Activated T-helper 17 cell treated with anti-CD3 and anti-CD28 coated beads, Interleukin-2, amount 50 U/mL, for 72 hours (primary cell): ENCODE results near the gene PAX1. TPM values are rescaled to one million over a fixed set of nuclear protein-coding genes. Genes with fewer than 3 reads are reported as not detected.

Source experiments
- ATAC-seq: fragments of 150-1000 bp; cut with Tn5 transposase; replicated peaks from 2 replicates; pipeline ENCODE4 v1.10.0; 2021; ENCODE audit warnings: mild to moderate bottlenecking, moderate library complexity
- H3K27ac Mint-ChIP-seq: one replicate; pipeline ENCODE4 v1.8.0; 2022; ENCODE audit warnings: mixed read lengths
- H3K27me3 Mint-ChIP-seq: one replicate; pipeline ENCODE4 v1.8.0; 2022; ENCODE audit warnings: mixed read lengths
- H3K36me3 Mint-ChIP-seq: one replicate; pipeline ENCODE4 v1.8.0; 2022; ENCODE audit warnings: low read depth, mild to moderate bottlenecking, mixed read lengths
- H3K4me1 Mint-ChIP-seq: one replicate; pipeline ENCODE4 v1.8.0; 2022; ENCODE audit warnings: mixed read lengths
- H3K4me3 Mint-ChIP-seq: one replicate; pipeline ENCODE4 v1.8.0; 2022; ENCODE audit warnings: mild to moderate bottlenecking, mixed read lengths
- H3K9me3 Mint-ChIP-seq: one replicate; pipeline ENCODE4 v1.8.0; 2022; ENCODE audit warnings: mixed read lengths
- total RNA-seq, 2 donors: library from RNA; stranded (reverse); gene quantifications; one replicate each; pipeline ENCODE4 v1.2.3, GENCODE V29; 2022

PAX1 gene
- total RNA-seq, 2 donors from 2014 or later: not detected

DNA sequence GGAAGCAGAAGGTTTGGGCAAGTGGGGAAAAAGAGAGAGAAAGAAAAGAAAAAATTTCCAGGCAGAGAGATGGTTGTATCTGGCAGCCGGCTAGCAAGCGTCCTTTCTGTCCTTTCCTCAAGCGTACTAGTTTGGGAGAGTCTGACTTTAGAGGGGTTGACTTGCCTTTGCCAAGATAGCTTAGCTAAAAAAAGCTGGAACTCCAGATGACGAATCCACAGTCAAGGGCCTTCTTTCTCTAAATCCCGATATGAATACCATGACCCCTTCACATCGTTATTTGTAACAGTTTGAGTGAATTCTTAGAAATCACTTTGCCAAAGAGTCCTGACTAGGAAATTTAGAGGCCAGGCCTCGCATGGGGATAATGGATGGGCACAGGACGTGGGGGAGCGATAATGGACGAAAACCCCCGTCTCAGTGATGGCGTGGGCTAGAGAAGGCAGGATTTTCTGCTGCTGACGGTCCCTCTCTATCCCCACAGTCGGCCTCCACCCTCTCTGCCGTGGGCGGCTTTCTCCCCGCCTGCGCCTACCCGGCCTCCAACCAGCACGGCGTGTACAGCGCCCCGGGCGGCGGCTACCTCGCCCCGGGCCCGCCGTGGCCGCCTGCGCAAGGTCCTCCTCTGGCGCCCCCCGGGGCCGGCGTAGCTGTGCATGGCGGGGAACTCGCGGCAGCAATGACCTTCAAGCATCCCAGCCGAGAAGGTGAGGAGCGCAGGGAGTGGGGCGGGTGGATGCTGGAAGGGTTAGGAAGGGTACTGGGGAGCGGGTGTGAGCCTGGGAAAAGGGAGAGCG, 3.5 kb downstream of the PAX1 start:
- no peak for ATAC-seq
- Mint-ChIP-seq H3K27me3 (peaks cover 43% of the 10 kb centered on the region), H3K9me3 (no peaks in the 10 kb centered on the region), H3K4me3 (no peak overlapping the region), H3K36me3 (peaks cover 5% of the 10 kb centered on the region), H3K27ac (no peak overlapping the region), H3K4me1 (no peaks in the 10 kb centered on the region)

DNA sequence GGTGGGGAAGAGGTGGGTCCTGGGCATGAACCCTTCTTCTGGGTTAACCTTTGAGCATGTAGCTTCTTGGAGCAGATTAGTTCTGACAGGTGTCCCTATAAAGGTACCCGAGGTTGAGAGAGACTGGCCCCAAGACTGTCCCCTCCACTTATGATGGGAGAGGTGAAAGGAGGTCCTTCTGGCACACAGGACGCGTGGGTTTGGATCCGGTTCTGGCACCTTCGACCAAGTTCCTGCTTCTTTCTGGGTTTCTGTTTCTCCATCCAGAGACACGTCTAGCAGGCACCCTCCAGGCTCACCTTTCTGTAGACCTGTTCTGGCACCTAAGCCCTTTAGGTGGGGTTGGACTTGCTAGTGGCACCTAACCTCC, 4.1 kb downstream of the PAX1 start:
- Mint-ChIP-seq H3K27ac (no peak overlapping the region), H3K36me3 (peaks cover 5% of the 10 kb centered on the region), H3K9me3 (no peaks in the 10 kb centered on the region), H3K4me3 (no peak overlapping the region), H3K27me3 (peaks cover 40% of the 10 kb centered on the region), H3K4me1 (no peaks in the 10 kb centered on the region)
- ATAC-seq: no peak

DNA sequence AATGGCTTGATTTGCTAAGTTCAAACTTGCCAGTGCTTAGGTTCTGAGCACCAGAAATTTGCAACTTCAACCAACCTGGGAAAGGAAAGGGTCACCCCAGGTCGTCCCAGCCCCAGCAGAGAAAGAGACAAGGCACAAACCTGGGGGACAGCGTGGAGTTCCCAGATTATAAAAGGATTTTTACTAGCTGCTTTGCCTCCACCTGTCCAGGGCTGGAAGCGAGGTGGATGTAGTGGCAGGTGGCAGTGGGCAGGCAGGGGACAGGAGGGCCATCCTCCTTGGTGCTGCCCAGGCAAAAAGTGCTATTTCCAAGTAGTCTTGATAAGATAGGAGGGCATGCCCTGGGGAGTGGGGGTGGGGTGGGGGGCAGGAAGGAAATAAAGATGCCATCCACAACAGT, 4.9 kb downstream of the PAX1 start:
- Mint-ChIP-seq H3K9me3 (no peaks in the 10 kb centered on the region), H3K27ac (no peak overlapping the region), H3K27me3 (peaks cover 39% of the 10 kb centered on the region), H3K4me3 (no peak overlapping the region), H3K36me3 (peaks cover 5% of the 10 kb centered on the region), H3K4me1 (peaks cover 6% of the 10 kb centered on the region)
- no peak for ATAC-seq

DNA sequence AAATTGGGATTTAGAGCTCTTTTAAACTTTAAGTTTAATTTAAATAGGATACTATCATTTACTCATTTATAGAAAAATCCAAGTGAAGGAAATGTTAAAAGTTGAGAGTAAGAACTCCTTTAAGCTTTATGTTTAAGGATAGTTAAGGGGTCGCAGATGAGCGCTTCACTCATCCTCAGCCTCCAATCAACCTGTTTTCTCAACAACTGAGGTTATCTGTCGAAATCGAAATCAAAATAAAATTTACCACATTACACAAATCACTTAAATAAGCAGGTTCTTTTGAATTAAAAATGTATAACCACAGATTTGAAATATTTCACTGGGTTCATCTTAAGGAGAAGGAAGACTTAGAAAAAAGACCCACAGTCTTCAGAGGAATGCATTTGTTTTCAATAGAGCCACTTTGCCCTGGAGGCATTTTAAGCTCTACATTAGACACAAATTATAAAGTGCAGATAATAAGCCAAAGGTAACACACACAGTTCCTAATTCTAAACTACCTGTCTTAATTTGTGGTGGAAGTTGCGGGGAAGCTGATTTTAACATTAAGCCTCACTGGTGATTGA, 5.5 kb downstream of the PAX1 start:
- Mint-ChIP-seq H3K27me3 (peaks cover 42% of the 10 kb centered on the region), H3K36me3 (peaks cover 5% of the 10 kb centered on the region), H3K4me3 (no peak overlapping the region), H3K4me1 (peaks cover 6% of the 10 kb centered on the region), H3K9me3 (no peaks in the 10 kb centered on the region), H3K27ac (no peak overlapping the region)
- no peak for ATAC-seq

DNA sequence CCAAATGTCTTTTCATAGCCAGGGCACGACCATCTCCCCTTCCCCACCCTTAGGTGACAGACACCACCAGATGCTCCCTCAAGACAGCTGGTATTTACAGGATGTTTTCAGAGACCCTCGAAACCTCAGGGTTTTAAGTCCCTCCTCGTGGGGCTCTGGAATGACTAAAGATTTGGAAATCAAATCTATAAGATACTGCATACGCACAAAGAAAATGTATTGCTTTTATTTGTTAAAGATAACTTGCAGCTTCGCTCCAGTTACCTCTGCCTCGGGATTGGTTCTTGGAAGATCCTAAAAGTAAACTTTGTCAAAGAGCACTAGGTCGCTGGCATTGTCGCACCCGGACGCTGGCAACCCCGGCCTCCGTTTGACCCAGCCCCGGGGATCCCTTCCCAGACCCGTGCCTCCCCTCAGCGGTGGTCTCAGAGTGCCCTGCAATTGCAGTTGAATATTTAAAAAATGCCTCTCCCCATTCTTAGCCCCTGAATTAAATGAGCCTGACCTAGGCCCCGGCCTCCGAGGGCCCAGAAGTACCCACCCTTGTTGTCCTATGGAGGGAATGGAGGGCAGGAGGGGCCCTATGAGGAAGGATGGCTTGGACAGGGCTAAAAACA, 7.1 kb downstream of the PAX1 start:
- Mint-ChIP-seq H3K27ac (no peak overlapping the region), H3K4me1 (peaks cover 6% of the 10 kb centered on the region), H3K36me3 (peaks cover under 1% of the 10 kb centered on the region), H3K27me3 (peaks cover 49% of the 10 kb centered on the region), H3K9me3 (no peaks in the 10 kb centered on the region), H3K4me3 (no peak overlapping the region)
- no peak for ATAC-seq

DNA sequence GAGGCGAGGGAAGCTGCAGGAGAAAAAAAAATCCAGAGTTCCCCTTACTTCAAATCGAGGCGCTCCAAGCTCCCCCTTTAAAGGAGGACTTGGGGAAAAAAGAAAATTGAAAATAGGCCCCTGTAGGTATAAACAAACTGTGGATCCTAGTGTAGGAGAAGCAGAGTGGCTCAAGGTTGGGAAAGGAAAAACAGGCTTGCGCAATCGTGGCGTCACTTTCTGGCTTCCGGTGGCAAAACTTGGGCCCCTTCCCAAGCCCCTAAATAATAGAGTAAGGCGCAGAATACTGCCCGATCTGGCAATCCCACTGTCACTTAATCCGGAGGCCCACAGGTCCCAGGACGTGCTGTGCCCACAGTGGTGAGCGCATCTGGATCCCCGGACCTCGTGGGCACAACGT, 8.0 kb downstream of the PAX1 start:
- ATAC-seq: no peak
- no peaks in the 10 kb centered on the region for H3K9me3 Mint-ChIP-seq
- H3K27me3 Mint-ChIP-seq: peaks cover 52% of the 10 kb centered on the region
- H3K4me3 Mint-ChIP-seq: no peak overlapping the region
- no peaks in the 10 kb centered on the region for H3K36me3 Mint-ChIP-seq
- H3K4me1 Mint-ChIP-seq: peaks cover 6% of the 10 kb centered on the region
- no peak overlapping the region for H3K27ac Mint-ChIP-seq

DNA sequence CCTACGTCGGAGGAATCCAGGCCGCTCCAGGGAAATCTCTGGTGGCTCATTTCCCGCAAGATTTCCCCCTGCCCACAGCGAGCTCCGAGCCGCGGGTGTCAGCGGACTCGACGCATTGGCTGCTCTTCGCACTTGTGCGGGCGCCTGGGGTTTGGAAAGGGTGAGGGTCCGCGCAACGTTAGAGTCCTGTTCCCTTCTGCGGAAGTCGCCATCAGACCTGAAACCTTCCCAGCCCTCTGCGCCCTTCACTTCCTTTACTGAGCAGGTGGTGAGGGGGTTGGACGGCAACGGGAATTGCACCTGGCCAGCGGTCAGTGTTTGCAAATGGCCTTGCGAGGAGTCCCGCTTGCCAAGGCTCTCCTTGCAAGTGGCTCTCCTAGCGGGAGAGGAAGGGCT, 8.4 kb downstream of the PAX1 start:
- Mint-ChIP-seq H3K9me3 (no peaks in the 10 kb centered on the region), H3K4me1 (peaks cover 6% of the 10 kb centered on the region), H3K36me3 (no peaks in the 10 kb centered on the region), H3K27ac (no peak overlapping the region), H3K4me3 (no peak overlapping the region), H3K27me3 (peaks cover 47% of the 10 kb centered on the region)
- no peak for ATAC-seq

DNA sequence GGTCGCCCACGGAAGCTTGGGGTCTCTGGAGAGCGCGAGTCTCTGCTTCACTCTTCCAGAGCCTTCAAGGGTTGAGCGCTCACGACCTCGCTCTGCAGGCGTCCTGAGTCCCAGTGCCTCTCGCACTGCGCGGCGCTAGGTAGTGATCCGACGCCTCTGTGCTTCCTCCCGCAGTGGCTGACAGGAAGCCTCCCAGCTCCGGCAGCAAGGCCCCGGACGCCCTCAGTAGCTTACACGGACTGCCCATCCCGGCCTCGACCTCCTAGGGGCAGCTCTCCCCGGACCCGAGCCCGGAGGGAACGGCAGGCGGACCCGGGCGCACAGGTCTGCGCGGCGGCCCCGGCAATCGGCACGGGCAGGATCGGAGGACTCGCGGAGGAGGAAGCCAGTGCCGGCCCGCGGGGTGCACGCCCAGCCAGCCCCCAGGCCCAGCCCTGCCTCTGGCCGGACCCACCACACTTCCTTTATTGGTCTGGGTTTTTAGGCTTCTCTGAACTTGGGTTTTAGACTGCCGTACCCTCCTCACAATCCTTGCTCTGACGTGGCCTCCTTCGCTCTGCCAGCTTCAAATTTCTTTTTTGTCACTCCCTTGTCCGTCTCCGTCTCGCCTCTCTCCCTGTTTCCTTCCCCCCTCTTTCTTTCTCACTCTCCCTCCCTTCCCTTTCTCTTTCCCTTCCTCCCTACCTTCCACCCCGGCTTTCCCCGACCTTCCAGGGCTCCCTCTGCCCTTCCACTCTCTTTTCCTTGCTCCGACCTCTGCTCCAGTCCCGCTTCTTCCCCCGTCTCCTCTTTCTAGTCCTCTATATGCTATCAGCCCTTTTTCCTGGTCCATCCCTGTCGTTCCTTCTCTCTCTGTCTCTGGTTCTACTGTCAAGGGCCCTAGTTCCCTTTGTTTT, 9.1 kb downstream of the PAX1 start:
- no peaks in the 10 kb centered on the region for H3K36me3 Mint-ChIP-seq
- no peak overlapping the region for H3K27ac Mint-ChIP-seq
- no peak overlapping the region for H3K4me3 Mint-ChIP-seq
- H3K9me3 Mint-ChIP-seq: no peaks in the 10 kb centered on the region
- ATAC-seq: no peak
- peaks cover 6% of the 10 kb centered on the region for H3K4me1 Mint-ChIP-seq
- peaks cover 46% of the 10 kb centered on the region for H3K27me3 Mint-ChIP-seq

DNA sequence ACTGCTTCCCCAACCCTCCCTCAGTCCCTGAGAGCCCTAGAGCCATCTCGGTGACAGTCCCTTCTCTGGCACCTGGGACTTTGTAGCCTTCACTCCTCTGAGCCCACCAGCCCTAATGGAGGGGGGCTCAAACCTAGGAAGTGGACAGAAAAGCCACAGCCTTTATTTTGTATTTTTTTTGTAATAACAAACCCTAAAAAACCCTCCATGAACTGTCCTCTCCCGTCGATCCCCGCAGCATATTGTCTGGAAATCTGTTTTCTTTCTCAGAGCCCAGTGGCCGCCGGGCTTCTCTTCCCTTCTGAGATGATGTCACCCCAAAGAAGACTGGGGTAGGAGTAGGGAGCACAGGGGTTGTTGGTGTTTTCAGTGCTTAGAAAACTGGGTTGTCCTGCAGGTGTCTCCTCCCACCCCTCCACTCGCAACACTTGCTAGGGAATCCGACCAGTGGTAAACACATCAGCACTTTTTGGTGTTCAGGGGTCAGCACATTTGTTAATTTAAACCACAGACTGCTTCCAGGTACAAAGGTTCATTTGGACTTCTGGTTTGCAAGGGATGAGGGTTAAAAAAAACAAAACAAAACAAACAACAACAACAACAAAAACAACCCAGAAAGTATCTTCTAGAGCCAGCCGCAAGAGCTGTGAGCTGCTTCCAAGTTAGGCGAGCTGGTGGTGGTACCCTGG, 9.9 kb downstream of the PAX1 start:
- Mint-ChIP-seq H3K9me3 (no peaks in the 10 kb centered on the region), H3K4me1 (peaks cover 6% of the 10 kb centered on the region), H3K27me3 (peaks cover 41% of the 10 kb centered on the region), H3K27ac (no peak overlapping the region), H3K4me3 (no peak overlapping the region), H3K36me3 (no peaks in the 10 kb centered on the region)
- ATAC-seq: no peak

DNA sequence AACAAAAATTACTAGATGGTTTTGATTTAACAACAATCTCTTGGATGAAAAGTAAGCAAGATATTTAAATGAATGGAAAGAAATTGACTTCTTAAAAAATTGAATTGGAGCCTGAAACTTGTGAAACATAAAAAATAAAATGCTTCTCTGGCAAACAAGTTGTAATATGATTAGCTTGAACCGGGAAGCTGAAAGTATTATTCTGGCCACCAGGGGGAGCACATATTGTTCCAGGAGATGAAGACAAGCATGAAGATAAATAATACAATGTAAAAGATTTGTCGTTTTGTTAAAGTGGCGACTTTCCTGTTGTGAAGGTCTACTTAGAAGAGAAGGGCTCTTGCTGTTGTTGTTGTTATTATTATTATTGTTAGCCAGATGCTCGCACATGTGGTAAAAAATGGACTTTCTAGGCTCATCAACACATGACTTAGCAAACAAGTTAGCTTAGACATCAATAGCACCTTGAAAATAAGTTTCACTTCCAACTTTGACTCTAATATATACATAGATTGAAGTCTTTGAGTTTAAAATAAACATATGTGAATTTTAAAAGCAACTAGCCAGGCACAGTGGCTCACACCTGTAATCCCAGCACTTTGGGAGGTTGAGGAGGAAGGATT, 14.2 kb downstream of the PAX1 start:
- Mint-ChIP-seq H3K27ac (no peak overlapping the region), H3K36me3 (no peaks in the 10 kb centered on the region), H3K4me1 (peaks cover 5% of the 10 kb centered on the region), H3K27me3 (peaks cover 26% of the 10 kb centered on the region), H3K9me3 (no peaks in the 10 kb centered on the region), H3K4me3 (no peak overlapping the region)
- ATAC-seq: no peak

DNA sequence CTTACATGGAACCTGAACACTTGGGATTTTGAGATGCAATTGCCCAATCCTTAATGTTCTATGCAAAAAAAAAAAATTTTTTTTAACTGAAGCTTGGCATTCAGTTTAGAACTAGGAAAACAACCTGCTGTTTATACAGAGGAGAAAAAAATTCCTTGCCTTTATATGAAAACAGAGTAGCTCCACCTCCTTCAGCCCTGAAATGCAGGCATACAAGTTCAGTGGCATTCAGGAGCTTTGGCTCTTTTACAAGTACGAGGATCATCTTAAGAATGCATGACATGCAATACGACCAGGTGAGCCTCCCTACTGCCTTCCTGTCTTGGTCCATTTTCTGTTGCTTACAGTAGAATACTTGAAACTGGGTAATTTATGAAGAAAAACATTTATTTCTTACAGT, 20.4 kb downstream of the PAX1 start:
- no peaks in the 10 kb centered on the region for H3K9me3 Mint-ChIP-seq
- peaks cover 5% of the 10 kb centered on the region for H3K27me3 Mint-ChIP-seq
- ATAC-seq: no peak
- no peaks in the 10 kb centered on the region for H3K4me1 Mint-ChIP-seq
- H3K36me3 Mint-ChIP-seq: no peaks in the 10 kb centered on the region
- H3K4me3 Mint-ChIP-seq: no peak overlapping the region
- H3K27ac Mint-ChIP-seq: no peak overlapping the region

DNA sequence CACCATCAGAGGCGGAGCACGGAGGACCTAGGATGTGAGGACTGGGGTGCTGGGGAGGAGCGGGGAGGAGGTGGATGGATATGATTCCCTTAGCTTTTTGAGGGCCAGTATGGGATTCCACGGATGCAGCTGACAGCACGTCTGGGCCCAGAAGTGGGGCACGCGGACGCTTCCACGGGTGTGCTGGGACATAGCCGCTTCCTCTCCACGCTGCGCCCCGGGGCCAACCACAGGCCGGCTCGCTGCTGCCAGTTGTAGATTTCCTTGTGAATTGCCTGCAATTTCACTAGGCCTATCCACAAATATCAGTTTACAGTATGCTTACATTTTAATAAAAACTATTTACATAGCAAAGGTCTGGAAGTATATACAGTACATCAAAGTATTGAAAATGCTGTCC, 23.9 kb downstream of the PAX1 start:
- no peak overlapping the region for H3K27ac Mint-ChIP-seq
- H3K4me1 Mint-ChIP-seq: no peaks in the 10 kb centered on the region
- peaks cover 2% of the 10 kb centered on the region for H3K27me3 Mint-ChIP-seq
- H3K36me3 Mint-ChIP-seq: no peaks in the 10 kb centered on the region
- ATAC-seq: no peak
- H3K9me3 Mint-ChIP-seq: no peaks in the 10 kb centered on the region
- no peak overlapping the region for H3K4me3 Mint-ChIP-seq

DNA sequence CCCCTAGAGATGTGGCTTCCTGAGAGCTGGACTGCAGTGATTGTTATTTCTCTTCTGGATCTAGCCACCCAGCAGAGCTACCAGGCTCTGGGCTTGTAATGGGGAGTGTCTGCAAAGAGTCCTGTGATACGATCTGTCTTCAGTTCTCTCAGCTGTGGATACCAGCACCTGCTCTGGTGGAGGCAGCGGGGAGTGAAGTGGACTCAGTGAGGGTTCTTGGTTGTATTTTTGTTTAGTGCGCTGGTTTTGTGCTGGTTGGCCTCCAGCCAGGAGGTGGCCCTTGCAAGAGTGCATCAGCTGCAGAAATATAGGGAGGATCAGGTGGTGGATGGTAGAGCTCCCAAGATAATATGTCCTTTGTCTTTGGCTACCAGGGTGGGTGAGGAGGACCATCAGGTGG, 33.7 kb downstream of the PAX1 start:
- ATAC-seq: no peak
- no peak overlapping the region for H3K27ac Mint-ChIP-seq
- H3K27me3 Mint-ChIP-seq: no peaks in the 10 kb centered on the region
- H3K4me1 Mint-ChIP-seq: no peaks in the 10 kb centered on the region
- H3K9me3 Mint-ChIP-seq: peaks cover 18% of the 10 kb centered on the region
- H3K4me3 Mint-ChIP-seq: no peak overlapping the region
- H3K36me3 Mint-ChIP-seq: no peaks in the 10 kb centered on the region

DNA sequence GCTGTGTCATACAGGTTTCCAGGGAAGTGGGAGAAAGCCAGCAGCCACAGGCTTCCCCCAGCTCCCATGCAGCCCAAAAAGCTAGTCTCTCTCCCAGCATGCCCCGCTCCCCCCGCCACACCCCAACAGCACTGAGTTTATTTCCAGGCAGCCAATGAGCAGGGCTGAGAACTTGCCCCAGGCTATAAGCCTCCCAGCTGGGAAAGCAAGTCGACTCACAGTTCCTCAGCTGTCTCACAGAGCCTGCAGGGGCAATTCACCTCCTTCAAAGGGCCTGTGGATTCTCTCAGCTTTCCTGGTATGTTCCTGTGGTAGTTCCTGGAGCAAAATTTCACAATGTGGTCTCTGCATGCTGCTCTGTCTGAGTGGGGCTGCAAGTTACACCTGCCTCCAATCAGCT, 34.2 kb downstream of the PAX1 start:
- no peak for ATAC-seq
- Mint-ChIP-seq H3K9me3 (peaks cover 19% of the 10 kb centered on the region), H3K27ac (no peak overlapping the region), H3K4me1 (no peaks in the 10 kb centered on the region), H3K27me3 (no peaks in the 10 kb centered on the region), H3K4me3 (no peak overlapping the region), H3K36me3 (no peaks in the 10 kb centered on the region)
